NCI-H2171 (cell line): ENCODE measurements around the gene HS2ST1.
"Not testable (repeated sequence)": the region's sequence is repeated elsewhere in the genome, so short reads cannot be mapped to it uniquely, and the experiment has no call there.

Experiments used
- DNase-seq: peaks from one replicate; lab custom pipeline; 2025; lab: John Stamatoyannopoulos, UW

HS2ST1 gene

GRCh38 chr1:87024936-87025540, 110.6 kb downstream of the HS2ST1 start:
- DNase-seq: peak; percentile 42

GRCh38 chr1:87027561-87027960, 113.1 kb downstream of the HS2ST1 start:
- DNase-seq: not testable (repeated sequence)

- DNase-seq: no peak
These were observed 114.1 kb downstream of the HS2ST1 start for GRCh38 chr1:87028576-87028975.

- no peak for DNase-seq
These were observed 116.6 kb downstream of the HS2ST1 start for GRCh38 chr1:87030740-87031690.

GRCh38 chr1:87034351-87034750, 119.9 kb downstream of the HS2ST1 start:
- DNase-seq: no peak

GRCh38 chr1:87039096-87039495, 124.7 kb downstream of the HS2ST1 start:
- DNase-seq: no peak

- DNase-seq: no peak
These were observed 127.8 kb downstream of the HS2ST1 start for GRCh38 chr1:87042111-87042811.

- DNase-seq: no peak
These were observed 130.0 kb downstream of the HS2ST1 start for GRCh38 chr1:87044424-87044823.

GRCh38 chr1:87044840-87045239, 130.4 kb downstream of the HS2ST1 start:
- no peak for DNase-seq

GRCh38 chr1:87045761-87046304, 131.4 kb downstream of the HS2ST1 start:
- no peak for DNase-seq

GRCh38 chr1:87046951-87047350, 132.5 kb downstream of the HS2ST1 start:
- DNase-seq: no peak

GRCh38 chr1:87048237-87048636, 133.8 kb downstream of the HS2ST1 start:
- DNase-seq: no peak

GRCh38 chr1:87051965-87052364, 137.5 kb downstream of the HS2ST1 start:
- DNase-seq: no peak

- DNase-seq: no peak
These were observed 138.0 kb downstream of the HS2ST1 start for GRCh38 chr1:87052400-87052799.

GRCh38 chr1:87052961-87053360, 138.5 kb downstream of the HS2ST1 start:
- DNase-seq: no peak

- DNase-seq: no peak
These were observed 139.0 kb downstream of the HS2ST1 start for GRCh38 chr1:87053446-87053845.

GRCh38 chr1:87056974-87057373, 142.5 kb downstream of the HS2ST1 start:
- DNase-seq: no peak

GRCh38 chr1:87058343-87058649, 143.9 kb downstream of the HS2ST1 start:
- no peak for DNase-seq

- no peak for DNase-seq
These were observed 147.3 kb downstream of the HS2ST1 start for GRCh38 chr1:87061742-87062156.

- DNase-seq: no peak
These were observed 148.3 kb downstream of the HS2ST1 start for GRCh38 chr1:87062687-87063086.

GRCh38 chr1:87064309-87064708, 149.9 kb downstream of the HS2ST1 start:
- no peak for DNase-seq

- DNase-seq: no peak
These were observed 150.6 kb downstream of the HS2ST1 start for GRCh38 chr1:87064986-87065385.

GRCh38 chr1:87066708-87067107, 152.3 kb downstream of the HS2ST1 start:
- not testable (repeated sequence) for DNase-seq
